DMS 273 (cell line): Measurements from ENCODE around the gene MTFR2.

Source experiments
- DNase-seq: peaks from one replicate; lab custom pipeline; 2025; ENCODE audit not compliant: unreplicated experiment; lab: John Stamatoyannopoulos, UW

MTFR2 gene

GRCh38 chr6:136249811-136250685 lies at the start of gene MTFR2:
TSS of gene MTFR2 (minus strand) at chr6:136250311. CDS start at chr6:136249099, 1,212 bp downstream.
- DNase-seq = peak; percentile 99

- no peak for DNase-seq
These were observed 44.5 kb upstream of the MTFR2 start for GRCh38 chr6:136294621-136295020.

GRCh38 chr6:136290410-136291010 lies 40.4 kb upstream of the MTFR2 start:
- peak; percentile 95 for DNase-seq

GRCh38 chr6:136289579-136290409 lies 39.7 kb upstream of the MTFR2 start, which contains the start of gene BCLAF1:
TSS of gene BCLAF1 (minus strand) at chr6:136289846. CDS start at chr6:136279866, 9,980 bp downstream.
- DNase-seq = peak; percentile 100

- peak; percentile 97 for DNase-seq
These were observed 39.1 kb upstream of the MTFR2 start for GRCh38 chr6:136289327-136289578.

- peak; percentile 92 for DNase-seq
These were observed 38.6 kb upstream of the MTFR2 start for GRCh38 chr6:136288566-136289326.

GRCh38 chr6:136284909-136285308 lies 34.8 kb upstream of the MTFR2 start:
- DNase-seq = peak; percentile 43

- no peak for DNase-seq
These were observed 32.8 kb upstream of the MTFR2 start for GRCh38 chr6:136282906-136283305.

GRCh38 chr6:136280032-136280609 lies 30.0 kb upstream of the MTFR2 start:
- DNase-seq = no peak

- no peak for DNase-seq
These were observed 24.0 kb upstream of the MTFR2 start for GRCh38 chr6:136274062-136274461.

GRCh38 chr6:136265101-136265500 lies 15.0 kb upstream of the MTFR2 start:
- DNase-seq = no peak

GRCh38 chr6:136262940-136263339 lies 12.8 kb upstream of the MTFR2 start:
- no peak for DNase-seq

GRCh38 chr6:136254851-136255466 lies 4.8 kb upstream of the MTFR2 start:
- DNase-seq = peak; percentile 14

- no peak for DNase-seq
These were observed 3.6 kb upstream of the MTFR2 start for GRCh38 chr6:136253734-136254133.

GRCh38 chr6:136252441-136252840 lies 2.3 kb upstream of the MTFR2 start:
- peak; percentile 26 for DNase-seq

- peak; percentile 45 for DNase-seq
These were observed 1.3 kb upstream of the MTFR2 start for GRCh38 chr6:136251394-136251793.

- no peak for DNase-seq
These were observed 536 bp upstream of the MTFR2 start for GRCh38 chr6:136250686-136251008.

GRCh38 chr6:136249336-136249735 lies 775 bp downstream of the MTFR2 start:
- DNase-seq = peak; percentile 42

GRCh38 chr6:136244061-136244616 lies 6.0 kb downstream of the MTFR2 start:
- DNase-seq = no peak
